Subcutaneous adipose tissue (tissue), 4 donors: ENCODE data around the gene IKZF1. TPM values are rescaled to one million over a fixed set of nuclear protein-coding genes. Genes with fewer than 3 reads are reported as not detected.

Source experiments
- CTCF ChIP-seq: fragments of 450-650 bp; IDR thresholded peaks from one replicate; pipeline ENCODE4 v1.5.1; 2016; ENCODE audit warnings: low read depth, mild to moderate bottlenecking, control low read depth, antibody characterized with exemption, moderate library complexity
- total RNA-seq, 4 donors: library from RNA; depleted of rRNA; stranded (reverse); fragments of >200 nt; gene quantifications; one replicate each; pipeline ENCODE4 v1.1.0, GENCODE V29; 2016

Gene IKZF1
- total RNA-seq: 10 to 100 TPM in 3 of 4 donors, 1 to 10 TPM in 1; 10.0 to 49.3 (median 21.7) TPM

- TF ChIP-seq CTCF: no peak
Observed at GRCh38 chr7:50304129-50304910, at the start of gene IKZF1. Gene IKZF1, plus strand, starts transcription at chr7:50304716. Its CDS starts 14,346 bp downstream, at chr7:50319062.

GRCh38 chr7:50261593-50261992 lies 42.9 kb upstream of the IKZF1 start:
- TF ChIP-seq CTCF: no peak

GRCh38 chr7:50262446-50262845 lies 42.1 kb upstream of the IKZF1 start:
- no peak for TF ChIP-seq CTCF

GRCh38 chr7:50262916-50263690 lies 41.4 kb upstream of the IKZF1 start:
- TF ChIP-seq CTCF: no peak

GRCh38 chr7:50264908-50265307 lies 39.6 kb upstream of the IKZF1 start:
- no peak for TF ChIP-seq CTCF

GRCh38 chr7:50265968-50266634 lies 38.4 kb upstream of the IKZF1 start:
- TF ChIP-seq CTCF: no peak
